Glomerular endothelial cell (primary cell): Measurements from ENCODE around the gene LAMA5. TPM values are rescaled to one million over a fixed set of nuclear protein-coding genes. Genes with fewer than 3 reads are reported as not detected.

Experiments
- DNase-seq: peaks from one replicate; pipeline ENCODE4 v3.0.0-alpha.2; 2011; ENCODE audit warnings: low read depth, low spot score; ENCODE audit errors: extremely low read depth
- total RNA-seq: library from RNA; depleted of rRNA; stranded (reverse); fragments of >200 nt; gene quantifications from 2 replicates; pipeline ENCODE4 v1.2.3, GENCODE V29; 2015

The LAMA5 gene
- total RNA-seq, 1 donor from 2014 or later: 453 TPM

DNA sequence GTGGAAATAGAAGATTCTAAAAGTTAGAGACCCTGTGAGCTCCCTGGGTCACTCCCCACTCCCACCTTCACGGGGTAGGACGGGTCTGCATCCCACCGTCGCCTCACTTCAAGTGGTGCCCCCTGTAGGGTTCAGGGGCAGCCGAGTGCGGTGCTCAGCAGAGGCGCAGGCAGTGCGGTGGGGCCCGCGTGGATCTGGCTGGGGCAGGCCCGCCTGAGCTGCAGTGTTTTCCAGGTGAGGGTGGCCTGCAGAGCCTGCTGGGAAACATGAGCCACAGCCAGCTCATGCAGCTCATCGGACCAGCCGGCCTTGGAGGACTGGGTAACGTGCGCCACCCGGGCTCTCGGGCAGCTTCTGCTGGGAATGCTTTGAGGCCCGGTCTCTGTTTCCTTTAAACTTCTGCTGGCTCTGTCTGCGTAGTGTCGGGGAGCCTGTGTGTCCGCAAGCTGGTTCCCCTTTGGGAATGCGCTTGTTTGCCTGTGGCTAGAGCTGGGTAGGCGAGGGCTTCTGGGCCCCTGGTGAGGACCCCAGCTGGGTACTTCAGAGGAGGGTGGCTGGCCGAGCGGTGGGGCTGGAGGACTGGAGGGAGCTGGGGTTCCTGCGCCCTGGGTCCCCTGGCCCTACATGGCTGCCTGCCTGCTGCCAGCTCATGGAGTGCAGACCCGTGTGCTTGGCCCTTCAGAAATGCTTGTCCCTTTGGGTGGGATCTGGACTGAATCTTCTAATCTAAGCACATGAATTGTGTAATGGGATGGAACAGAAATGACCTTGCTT is 60.5 kb downstream of the LAMA5 start:
- DNase-seq: no peak

DNA sequence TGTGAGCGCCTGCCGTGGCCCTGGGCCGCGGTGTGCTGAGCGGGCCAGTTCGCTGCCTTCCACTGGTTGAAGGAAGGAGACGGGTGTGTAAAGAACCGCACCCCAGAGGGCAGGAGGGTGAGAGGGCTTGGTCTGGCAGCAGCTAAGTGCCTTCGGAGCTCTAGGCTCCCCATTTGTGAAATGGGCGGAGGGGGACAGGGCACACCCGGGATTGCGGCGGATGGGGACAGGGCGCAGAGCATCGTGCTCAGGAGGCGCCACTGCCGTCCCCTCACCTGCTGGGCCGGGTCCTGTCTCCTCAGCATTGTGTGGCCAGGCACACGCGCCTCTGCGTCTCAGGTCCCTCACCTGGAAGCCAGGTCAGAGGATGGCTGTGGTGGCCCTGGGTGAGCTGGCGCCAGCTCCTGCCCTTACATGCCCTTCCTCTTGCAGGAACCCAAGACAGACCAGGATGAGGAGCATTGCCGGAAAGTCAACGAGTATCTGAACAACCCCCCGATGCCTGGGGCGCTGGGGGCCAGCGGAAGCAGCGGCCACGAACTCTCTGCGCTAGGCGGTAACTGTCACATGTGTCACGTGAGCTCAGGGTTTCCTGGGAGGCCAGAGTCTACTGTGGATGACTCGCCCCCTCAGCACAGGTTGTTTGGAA is 61.2 kb downstream of the LAMA5 start:
- no peak for DNase-seq

DNA sequence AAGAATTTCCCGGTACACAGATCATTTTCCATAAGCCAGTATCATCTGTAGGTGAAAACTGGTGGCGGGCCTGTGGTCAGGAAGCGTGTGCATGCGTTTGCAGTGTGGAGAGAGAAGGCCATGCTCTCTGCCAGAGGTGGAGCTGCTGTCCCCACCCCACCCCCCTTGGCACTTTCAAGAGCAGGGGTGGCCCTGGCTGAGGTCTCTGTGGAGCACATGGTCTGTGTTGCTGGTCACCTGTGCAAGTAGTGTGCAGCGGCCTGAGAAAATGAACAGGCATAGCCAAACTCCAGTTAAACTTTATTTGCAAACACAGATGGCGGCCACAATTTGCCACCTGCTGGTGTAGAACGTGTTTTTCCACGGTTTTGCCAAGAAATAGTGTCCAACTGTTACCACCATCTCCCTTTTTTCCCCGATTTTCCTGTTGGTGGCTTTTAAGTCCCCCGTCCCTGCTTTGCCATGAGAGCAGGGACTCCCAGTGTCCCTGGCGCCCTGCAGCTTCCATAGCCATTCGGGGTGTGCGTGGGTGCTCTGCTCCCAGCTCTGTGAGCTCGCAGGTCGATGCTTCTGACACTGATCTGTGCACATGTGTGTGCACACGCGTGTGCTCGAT is 61.9 kb downstream of the LAMA5 start:
- DNase-seq: no peak

DNA sequence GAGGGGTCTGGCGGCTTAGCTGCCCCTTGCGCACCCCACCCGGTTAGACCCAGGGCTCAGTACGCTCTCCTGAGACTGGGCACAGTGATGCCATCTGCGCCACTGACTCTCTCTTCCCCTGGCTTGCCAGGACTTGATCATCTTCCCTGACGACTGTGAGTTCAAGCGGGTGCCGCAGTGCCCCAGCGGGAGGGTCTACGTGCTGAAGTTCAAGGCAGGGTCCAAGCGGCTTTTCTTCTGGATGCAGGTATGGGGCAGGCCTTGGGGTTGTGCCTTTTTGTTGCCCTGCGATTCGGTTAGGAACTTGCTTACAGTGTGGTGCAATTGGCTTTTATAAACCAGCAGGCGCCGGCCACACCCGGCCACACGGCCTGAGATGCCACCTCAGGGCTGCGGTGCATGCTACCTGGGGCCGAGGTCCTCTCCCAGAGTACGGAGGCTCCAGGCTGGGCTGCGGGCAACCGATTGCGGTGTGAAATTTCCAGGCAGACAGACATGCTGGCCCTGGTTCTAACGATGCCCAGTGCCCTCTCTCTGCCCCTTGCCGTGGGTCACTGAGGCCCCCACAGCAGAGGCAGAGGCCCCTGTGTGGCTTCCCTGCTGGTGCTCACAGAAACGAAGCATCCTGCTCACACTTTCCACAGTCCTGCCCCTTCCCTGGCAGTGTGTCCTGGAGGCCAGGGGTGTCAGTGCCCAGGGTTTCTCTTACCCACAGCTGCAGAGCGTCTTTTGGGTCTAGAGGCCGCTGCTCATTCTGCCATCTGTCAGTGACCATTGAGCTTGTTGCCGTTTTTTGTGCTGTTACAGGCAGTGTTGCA is 62.6 kb downstream of the LAMA5 start:
- no peak for DNase-seq

DNA sequence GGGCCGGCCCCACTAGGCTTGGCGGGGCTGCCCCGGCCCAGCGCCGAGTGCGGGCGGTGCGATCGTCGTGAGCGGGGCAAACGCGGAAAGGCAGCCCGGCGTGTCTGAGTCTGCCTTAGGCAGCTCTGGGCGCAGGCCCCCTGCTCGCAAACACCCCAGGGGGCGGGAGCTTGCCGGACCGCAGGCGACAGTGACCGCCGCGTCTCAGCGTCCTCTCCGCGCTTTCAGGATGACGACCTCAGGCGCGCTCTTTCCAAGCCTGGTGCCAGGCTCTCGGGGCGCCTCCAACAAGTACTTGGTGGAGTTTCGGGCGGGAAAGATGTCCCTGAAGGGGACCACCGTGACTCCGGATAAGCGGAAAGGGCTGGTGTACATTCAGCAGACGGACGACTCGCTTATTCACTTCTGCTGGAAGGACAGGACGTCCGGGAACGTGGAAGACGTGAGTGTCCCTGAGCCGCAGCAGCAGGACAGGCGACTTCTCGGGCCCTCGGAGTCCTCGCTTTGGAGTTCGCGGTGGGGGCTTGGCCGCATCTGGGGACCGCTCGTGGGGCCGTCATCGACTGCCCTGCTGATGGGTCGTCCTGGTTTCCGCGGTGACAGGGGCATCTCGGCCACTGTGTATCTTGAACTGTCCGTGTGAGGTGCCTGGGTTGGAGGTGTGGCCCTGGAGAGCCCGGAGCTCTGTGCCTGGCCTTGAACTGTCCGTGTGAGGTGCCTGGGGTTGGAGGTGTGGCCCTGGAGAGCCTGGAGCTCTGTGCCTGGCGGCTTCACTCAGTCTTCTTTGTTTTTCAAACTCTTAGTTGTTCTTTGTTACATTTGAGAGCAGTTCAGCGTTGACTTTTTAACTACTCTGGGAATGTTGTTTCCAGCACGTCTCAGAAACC is 63.5 kb downstream of the LAMA5 start:
- no peak for DNase-seq

DNA sequence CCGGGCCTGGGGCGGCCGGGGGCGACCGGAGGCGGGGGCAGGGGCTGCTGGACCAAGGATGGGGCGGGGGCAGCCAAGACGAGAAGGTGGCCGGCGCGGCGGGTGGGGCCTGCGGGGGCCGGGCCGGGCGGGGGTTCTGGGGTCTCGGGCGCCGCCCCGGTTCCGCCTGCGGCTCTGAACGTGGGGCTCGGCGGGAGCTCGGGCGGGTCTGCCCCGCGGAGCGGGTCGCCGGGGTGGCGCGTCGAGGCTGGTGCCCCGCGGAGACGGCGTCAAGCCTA is 64.1 kb downstream of the LAMA5 start:
- DNase-seq: no peak

DNA sequence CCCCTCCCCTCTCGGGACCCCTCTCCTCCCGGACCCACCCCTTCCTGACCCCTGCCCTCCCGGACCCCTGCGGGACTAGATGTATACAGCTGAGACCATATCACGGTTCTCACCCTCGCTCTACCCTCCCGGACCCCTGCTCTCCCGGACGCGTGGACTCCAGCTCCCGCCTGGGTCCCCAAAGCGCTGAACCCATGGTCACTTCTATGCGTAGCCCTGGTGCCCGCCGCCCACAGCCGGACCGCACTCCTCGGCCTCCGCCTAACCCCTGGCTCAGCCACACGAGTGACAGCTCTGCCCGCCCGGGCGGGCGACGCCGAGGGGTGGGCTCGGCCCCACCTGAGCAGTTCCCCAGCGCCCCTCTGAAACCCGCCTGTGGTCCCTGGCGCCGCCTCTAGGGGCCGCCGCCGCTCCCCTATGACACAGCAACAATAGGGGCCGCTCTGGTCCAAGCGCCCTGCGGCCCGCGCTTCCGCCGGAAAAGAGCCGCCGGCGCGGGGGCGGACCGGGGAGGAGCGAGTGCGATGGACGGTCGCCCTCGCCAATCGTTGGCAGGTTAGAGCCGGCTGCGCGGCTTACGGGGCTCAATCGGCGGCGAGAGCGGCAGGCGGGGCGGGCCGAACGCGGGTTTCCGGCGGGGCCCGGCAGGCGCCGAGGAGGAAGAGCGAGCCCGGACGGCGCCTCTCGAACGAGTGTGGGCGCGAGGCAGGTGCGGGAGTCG is 64.6 kb downstream of the LAMA5 start, which contains the start of gene ADRM1:
TSS of gene ADRM1 (plus strand) at position 657 of the 721 bp plus-strand sequence. CDS start 572 bp downstream, outside the sequence.
- peak; percentile 37 for DNase-seq

DNA sequence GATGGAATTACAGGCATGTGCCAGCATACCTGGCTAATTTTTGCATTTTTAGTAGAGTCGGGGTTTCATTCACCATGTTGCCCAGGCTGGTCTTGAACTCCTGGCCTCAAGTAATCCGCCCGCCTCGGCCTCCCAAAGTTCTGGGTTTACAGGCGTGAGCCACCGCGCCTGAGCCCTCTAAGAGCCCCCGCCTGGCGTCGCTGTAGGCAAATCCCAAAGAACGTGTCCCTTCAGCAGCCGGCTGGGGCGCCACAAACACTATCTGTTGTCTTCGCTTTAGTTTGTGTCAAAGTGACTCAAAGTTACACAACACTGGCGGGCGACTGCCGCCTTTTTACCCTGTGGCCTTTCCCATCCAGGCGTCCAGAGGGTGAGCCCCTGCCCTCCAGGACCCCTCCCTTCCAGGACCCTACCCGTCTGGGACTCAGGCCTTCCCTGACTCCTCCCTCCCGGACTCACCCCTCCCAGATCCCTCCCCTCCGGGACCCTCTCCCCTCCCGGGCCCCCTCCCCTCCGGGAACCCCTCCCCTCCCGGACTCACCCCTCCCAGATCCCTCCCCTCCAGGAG is 65.3 kb downstream of the LAMA5 start:
- peak; percentile 65 for DNase-seq

DNA sequence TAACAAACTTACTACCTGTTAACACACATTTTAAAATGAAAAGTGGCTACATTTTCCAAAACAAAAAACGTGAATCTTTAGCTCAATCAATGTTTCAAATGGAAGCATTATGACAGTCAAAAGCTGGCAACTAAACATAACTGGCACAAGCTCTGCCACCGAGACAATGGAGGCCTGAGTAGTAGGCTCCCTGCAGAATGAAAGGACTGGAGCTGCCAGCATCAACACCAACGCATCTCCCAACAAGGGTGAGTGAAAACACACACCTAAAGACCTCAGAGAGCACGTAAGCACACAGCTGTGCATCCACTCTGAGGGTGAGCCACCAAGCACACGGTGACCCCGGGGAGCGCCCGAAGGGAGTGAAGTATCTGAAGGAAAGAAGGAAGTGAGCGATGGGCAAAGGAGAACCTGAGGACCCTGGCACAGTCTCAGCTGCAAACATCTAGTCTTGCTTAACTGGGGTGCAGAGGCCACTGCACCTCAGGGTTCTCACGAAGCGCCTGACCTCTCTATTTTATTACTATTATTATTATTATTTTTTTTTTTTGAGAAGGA is 65.9 kb downstream of the LAMA5 start:
- DNase-seq: no peak

DNA sequence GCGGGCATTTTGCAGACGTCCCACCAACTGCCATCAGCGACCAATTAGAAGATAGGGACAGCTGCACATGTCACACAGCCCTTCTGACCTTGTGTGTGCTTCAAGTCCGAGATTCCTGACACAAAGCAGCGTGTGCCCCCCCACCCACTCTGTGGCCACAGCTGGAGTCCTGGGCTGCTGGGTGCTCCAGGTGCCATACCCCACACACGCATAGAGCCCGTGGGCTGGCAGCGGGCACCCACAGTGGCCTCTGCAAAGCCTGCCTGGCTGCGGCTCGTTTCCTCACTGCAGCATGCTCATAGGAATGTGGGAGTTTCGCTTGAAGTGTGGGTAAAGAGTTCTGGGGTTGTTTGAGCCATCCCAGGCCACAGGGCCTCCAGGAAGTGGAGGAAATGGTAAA is 66.8 kb downstream of the LAMA5 start:
- DNase-seq: no peak

DNA sequence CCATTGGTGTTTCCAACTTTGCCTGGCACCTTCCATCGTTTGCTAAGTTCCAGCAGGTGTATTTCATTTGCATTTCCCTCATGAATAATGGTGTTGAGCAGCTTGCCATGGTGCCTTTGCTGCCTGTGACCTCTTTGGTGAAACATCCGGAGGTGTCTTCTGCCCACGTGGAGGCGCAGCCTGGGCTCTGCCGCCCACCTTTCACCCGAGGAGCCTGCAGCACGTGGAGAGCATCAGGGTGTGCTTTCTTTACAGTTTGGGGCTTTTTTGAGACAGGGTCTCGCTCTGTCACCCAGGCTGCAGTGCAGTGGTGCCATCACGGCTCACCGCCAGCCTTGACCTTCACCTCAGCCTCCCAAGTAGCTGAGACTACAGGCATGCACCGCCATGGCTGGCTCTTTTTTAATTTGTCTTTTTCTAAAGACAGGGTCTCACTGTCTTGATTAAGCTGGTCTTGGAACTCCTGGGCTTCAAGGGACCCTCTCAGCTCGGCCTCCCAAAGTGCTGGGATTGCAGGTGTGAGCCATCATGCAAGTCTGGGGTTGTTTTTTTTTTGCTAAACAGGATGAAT is 67.4 kb downstream of the LAMA5 start:
- no peak for DNase-seq

DNA sequence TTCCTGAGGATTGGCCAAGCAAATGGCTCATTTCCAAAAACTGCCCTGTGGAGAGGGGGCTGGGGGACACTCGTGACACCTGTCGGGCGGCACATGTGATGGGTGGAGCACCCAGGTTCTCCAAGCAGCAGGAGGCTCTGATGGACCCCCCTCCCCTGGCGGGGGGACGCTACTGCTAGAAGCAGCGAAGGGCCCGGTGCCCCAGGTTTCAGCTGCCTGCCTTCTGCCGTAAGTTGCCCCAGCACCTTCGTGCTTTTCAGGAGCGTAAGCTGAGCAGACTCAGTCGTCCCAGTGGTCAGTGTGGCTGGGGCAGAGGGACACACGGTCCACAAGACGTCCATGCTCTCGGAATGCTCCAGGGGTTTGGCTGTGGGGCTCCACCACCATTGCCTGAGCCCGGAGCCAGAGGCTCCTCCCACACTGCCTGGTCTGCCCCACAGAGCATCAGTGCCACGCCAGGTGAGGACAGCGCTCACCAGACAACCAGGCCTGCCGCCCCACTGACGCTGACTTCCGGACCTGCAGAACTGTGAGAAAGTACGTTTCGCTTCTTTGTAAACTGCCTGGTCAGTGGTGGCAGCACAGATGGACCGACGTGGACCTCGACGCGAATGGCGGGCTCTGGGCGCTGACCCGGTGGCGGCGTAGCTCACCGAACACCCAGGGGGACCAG is 68.4 kb downstream of the LAMA5 start:
- no peak for DNase-seq

DNA sequence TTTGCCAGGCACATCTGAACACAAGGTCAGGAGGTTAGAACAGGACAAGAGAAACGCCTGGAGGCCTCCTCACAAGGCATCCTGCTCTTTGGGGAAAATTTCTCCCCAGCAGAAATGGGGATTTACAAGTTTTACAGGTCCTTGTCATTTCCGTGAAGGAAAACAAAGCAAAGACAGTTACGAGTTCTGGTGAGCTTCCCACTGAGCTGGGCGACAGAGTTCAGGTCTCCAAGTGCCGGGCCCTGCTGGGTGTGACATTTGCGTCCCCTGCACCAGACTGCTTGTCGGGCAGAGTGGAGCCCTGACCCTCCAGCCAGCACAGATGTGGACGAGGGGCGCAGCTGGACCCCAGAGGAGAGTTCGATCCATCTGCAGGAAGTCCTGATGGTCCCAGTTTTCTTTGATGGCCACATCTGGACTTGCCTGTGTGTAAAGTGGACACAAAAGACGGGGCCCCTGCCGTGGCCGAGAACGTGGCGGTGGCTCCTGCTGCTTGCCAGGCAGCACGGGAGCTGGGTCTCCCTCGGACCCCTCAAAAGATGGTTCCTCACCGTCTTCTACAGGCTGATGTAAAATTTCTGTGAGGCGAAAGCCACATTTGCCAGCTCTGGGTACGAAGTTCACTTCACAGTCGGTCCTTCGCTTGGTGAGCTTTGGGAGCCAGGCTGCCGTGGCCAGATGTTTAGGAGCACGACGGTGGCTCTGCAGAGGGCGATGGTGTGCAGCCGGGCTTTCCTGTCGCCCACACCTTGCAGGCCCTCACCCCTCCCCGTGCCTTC is 69.5 kb downstream of the LAMA5 start:
- no peak for DNase-seq

DNA sequence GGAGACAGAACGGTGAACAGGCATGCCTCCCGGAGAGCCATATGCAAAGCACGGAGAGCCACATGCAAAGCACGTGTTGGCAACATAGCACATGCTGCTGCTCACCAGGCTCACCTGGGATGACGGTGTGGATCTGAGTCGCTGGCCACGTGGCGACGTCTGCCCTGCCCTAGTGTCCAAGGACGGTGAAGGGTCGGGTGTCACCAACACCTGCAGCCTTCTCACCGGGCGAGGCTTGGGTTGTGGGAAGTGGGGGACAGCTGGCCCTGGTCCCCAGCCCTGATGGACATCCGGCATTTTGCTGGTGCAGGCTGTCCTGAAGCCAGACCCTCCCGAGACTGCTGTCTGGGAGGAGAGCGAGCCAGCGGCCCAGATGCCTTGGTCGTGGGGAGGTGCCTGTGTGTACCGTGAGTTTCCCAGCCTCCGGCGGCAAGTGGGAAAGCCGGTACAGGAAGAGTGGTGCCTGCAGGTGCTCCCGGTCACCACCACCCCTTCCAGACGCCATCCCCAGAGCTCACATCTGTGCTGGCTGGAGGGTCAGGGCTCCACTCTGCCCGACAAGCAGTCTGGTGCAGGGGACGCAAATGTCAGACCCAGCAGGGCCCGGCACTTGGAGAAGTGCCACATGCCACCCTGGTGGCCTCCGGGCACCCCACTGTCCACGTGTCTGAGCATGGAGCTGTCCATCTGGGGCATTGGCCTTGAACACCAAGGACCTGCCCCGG is 70.2 kb downstream of the LAMA5 start:
- no peak for DNase-seq

DNA sequence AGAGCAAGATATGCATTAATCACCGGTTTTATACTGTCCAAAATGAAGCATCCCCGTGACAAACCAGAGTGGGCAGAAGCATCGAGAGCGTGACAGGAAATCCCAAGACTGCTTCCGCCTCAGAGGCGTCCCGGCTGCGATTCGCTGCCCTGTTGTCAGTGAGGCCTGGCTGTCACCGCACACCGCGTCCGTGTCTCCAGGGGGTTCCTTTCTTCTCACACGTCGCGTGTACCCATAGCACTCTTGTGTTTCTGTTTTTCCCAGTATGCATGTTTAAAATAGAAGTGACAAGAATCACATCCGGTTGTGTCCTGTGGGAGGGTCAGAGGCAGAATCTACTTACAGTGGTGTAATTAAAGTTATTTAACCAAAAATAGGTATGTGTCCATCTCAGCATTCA is 72.6 kb downstream of the LAMA5 start:
- no peak for DNase-seq

DNA sequence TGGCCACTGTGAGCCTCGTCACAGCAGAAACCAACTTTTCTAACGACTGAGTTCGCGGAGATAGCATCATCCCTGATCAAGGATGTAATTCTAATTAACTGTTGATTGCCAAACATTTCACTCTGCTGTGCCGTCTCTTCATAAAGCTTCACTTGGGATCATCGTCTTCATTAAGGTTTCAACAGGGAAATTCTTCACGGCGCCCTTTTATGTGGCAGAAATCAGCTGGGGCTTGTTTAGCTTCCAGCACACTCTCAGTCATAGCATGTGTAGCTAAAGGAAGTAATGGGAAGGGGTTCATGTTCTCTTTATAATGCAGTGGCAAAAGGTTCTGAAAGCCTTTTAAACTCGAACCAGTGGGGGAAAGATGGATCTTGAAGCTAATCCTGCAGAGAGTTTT is 73.2 kb downstream of the LAMA5 start:
- no peak for DNase-seq
